Measurements from ENCODE around the gene PTPRK. TPM values are rescaled to one million over a fixed set of nuclear protein-coding genes. Genes with fewer than 3 reads are reported as not detected.

The PTPRK gene
- total RNA-seq, 4 donors from 2014 or later: 26.7 to 47.5 (median 41.4) TPM

DNA sequence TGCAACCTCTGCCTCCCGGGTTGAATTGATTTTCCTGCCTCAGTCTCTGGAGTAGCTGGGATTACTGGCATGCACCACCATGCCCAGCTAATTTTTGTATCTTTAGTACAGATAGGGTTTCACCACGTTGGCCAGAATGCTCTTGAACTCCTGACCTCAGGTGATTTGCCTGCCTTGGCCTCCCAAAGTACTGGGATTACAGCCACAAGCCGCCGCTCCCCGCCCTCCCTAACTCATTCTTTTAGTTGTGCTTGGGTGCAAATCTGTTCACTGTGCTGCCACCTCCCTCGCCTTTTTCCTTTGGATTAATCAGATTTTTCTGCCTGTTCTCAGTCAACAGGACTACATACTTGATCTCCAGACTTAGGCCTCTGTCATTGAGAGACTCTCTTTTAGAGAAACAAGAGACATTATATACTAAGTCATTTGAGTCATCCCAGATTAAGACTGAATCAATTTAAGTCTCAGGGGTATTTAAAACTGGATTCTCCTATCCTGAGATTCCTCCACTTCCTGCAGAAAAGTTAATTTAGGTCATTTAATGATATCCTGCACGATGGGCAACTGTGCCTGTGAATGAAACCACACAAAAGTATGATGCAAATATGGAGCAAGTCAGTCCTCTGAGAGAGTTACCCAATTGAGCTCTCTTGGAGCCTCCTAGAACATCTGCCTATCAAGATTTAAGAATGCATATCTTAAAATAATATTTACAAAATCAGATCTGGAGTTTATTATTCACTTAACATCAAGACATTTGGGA lies 483.4 kb downstream of the PTPRK start:
- DNase-seq (ENCODE audit: low spot score in 2 of 2): no peak
- WGBS, 2 donors: 81 to 89% methylated on average over 7 of the region's 7 CpGs
- H3K4me3 ChIP-seq (ENCODE audit: low read depth, poor library complexity, severe bottlenecking): no peak overlapping the region
- TF ChIP-seq POLR2A (IDR thresholded peaks at IDR 0.05): no peak
- TF ChIP-seq CTCF (IDR thresholded peaks at IDR 0.05): no peak
- intact Hi-C loops (cut with DNase I; ENCODE audit: low total_unique reads): no loop called here

DNA sequence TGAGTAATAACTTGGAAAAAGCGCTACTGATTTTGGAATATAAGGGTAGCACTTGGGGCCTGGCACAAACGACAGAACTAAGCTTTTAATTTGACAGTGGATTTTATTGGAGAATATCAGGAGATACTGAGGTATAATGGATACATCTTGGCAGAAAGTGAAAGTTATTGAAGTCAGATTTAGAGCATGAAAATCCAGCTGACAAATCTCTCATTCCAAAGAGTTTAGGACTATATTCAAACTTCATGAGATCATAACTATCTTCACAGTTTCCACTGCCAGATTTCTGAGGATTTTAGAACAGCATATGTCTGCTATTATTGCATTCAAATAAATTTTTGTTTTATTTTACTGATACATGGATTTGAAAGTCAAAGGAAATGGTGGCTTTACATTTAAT lies 487.2 kb downstream of the PTPRK start:
- TF ChIP-seq POLR2A (IDR thresholded peaks at IDR 0.05) (no peak), CTCF (IDR thresholded peaks at IDR 0.05) (no peak)
- WGBS, 2 donors: 64 to 78% methylated on average over 2 of the region's 2 CpGs
- no peak for DNase-seq (ENCODE audit: low spot score in 2 of 2)
- H3K4me3 ChIP-seq (ENCODE audit: low read depth, poor library complexity, severe bottlenecking): no peak overlapping the region
- intact Hi-C loops (cut with DNase I; ENCODE audit: low total_unique reads): no loop called here

GRCh38 chr6:128032042-128032441 lies 488.4 kb downstream of the PTPRK start:
- intact Hi-C loops (cut with DNase I; ENCODE audit: low total_unique reads): no loop called here
- DNase-seq (ENCODE audit: low spot score in 2 of 2): no peak
- WGBS, 2 donors: 91% methylated on average over 6 of the region's 6 CpGs
- no peak overlapping the region for H3K4me3 ChIP-seq (ENCODE audit: low read depth, poor library complexity, severe bottlenecking)
- TF ChIP-seq POLR2A (IDR thresholded peaks at IDR 0.05) (no peak), CTCF (IDR thresholded peaks at IDR 0.05) (no peak)

DNA sequence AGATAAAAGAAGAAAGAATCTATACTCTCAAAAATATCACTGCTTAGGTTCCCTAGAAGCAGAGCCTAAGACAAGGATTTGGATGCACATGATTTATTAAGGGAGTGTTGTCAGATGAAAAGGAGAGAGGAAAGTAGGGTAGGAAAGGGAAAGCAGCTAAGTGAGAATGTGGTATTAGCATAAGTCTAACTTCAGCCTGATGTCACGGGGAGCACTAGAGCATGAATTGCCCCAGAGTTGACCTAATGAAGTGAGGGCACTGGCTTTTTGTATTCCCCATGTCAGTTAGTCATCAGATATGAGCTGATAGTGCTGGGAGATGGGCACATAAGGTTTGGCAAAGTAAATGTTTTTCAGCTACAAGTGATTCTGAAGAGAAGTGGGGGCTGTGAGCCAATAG lies 490.6 kb downstream of the PTPRK start:
- WGBS, 2 donors: 96% methylated on average over 1 of the region's 1 CpG
- no peak for TF ChIP-seq POLR2A (IDR thresholded peaks at IDR 0.05)

DNA sequence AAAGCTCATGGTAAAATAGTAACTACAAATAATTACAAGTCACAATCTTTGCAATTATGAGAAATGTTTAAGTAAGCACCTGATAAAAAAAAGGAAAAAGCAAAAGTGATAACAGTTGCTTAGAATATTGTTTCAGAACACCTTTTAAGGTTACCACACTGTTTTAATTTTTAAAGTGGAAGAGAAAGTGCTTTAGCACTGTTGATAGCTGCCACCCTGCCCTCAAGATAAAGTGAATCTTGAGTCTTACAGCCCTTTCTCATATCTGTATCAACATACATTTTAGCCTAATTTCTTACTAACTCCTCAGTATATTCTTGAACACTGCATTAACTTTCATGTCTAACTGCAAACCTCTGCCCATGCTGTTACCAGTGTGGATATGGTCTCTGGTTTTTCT lies 492.2 kb downstream of the PTPRK start:
- DNase-seq (ENCODE audit: low spot score in 2 of 2): no peak
- H3K4me3 ChIP-seq (ENCODE audit: low read depth, poor library complexity, severe bottlenecking): no peak overlapping the region
- intact Hi-C loops (cut with DNase I; ENCODE audit: low total_unique reads): no loop called here
- TF ChIP-seq POLR2A (IDR thresholded peaks at IDR 0.05) (no peak), CTCF (IDR thresholded peaks at IDR 0.05) (no peak)

More for the DNA sequence above, 490.6 kb downstream of the PTPRK start:
- DNase-seq (ENCODE audit: low spot score in 2 of 2): no peak
- no peak overlapping the region for H3K4me3 ChIP-seq (ENCODE audit: low read depth, poor library complexity, severe bottlenecking)
- intact Hi-C loops (cut with DNase I; ENCODE audit: low total_unique reads): no loop called here

DNA sequence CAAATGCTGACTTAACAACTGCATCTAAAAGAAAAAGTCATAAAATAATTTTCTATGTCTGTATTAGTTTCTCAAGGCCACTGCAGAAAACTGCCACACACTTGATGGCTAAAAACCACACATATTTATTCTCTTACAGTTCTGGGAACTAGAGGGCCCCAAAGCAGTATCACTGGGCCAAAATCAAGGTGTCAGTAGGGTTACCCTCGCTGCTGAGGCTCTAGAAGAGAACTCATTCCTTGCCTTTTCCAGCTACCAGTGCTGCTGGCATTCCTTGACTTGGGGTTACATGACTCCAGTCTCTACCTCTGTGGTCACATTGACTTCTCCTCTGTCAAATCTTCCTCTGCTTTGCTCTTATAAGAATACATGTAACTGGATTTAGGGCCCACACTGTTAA lies 494.9 kb downstream of the PTPRK start:
- WGBS, 2 donors: 81 to 91% methylated on average over 1 of the region's 1 CpG

More for the DNA sequence above, 494.9 kb downstream of the PTPRK start:
- intact Hi-C loops (cut with DNase I; ENCODE audit: low total_unique reads): no loop called here
- no peak for DNase-seq (ENCODE audit: low spot score in 2 of 2)
- TF ChIP-seq POLR2A (IDR thresholded peaks at IDR 0.05) (no peak), CTCF (IDR thresholded peaks at IDR 0.05) (no peak)
- no peak overlapping the region for H3K4me3 ChIP-seq (ENCODE audit: low read depth, poor library complexity, severe bottlenecking)

Measured in lower leg skin (tissue), 4 donors.